NCI-H187 (cell line): ENCODE results near the gene YPEL3.
A peak's percentile ranks its signal among the peaks of the same experiment; 100 is the strongest.
"Not testable (repeated sequence)": the region's sequence is repeated elsewhere in the genome, so short reads cannot be mapped to it uniquely, and the experiment has no call there.

Source experiments
- DNase-seq, 2 experiments: peaks; one replicate each; lab custom pipeline; 2025; lab: John Stamatoyannopoulos, UW

YPEL3 gene

GRCh38 chr16:30116291-30117207 is 20.5 kb upstream of the YPEL3 start:
- no peak for DNase-seq

- no peak for DNase-seq
These were observed 19.2 kb upstream of the YPEL3 start for GRCh38 chr16:30115238-30115637.

- DNase-seq = not testable (repeated sequence)
These were observed 18.8 kb upstream of the YPEL3 start for GRCh38 chr16:30114833-30115232.

- no peak for DNase-seq
These were observed 18.4 kb upstream of the YPEL3 start for GRCh38 chr16:30114411-30114810.

GRCh38 chr16:30113711-30114333 is 17.8 kb upstream of the YPEL3 start:
- no peak for DNase-seq

- no peak for DNase-seq
These were observed 17.2 kb upstream of the YPEL3 start, which contains the start of gene GDPD3 for GRCh38 chr16:30113031-30113710. Gene GDPD3, minus strand, starts transcription at chr16:30113537. Its CDS starts 59 bp downstream, at chr16:30113478.

- no peak for DNase-seq
These were observed 16.4 kb upstream of the YPEL3 start for GRCh38 chr16:30112197-30113030.

GRCh38 chr16:30110661-30111060 is 14.6 kb upstream of the YPEL3 start:
- no peak for DNase-seq

GRCh38 chr16:30108059-30108850 is 12.2 kb upstream of the YPEL3 start:
- DNase-seq = no peak

- no peak for DNase-seq
These were observed 8.5 kb upstream of the YPEL3 start for GRCh38 chr16:30104492-30104891.

- DNase-seq = no peak
These were observed 8.1 kb upstream of the YPEL3 start for GRCh38 chr16:30104090-30104489.

- no peak for DNase-seq
These were observed 1.0 kb upstream of the YPEL3 start for GRCh38 chr16:30096862-30097563.

GRCh38 chr16:30095166-30096078 is 591 bp downstream of the YPEL3 start:
- no peak for DNase-seq

GRCh38 chr16:30094541-30095165 is 1.4 kb downstream of the YPEL3 start:
- DNase-seq = no peak

GRCh38 chr16:30092373-30093010 is 3.5 kb downstream of the YPEL3 start:
- peak in 1 of 2 experiments; percentile 23 for DNase-seq

- DNase-seq = peak; percentile 23 to 69
These were observed 4.3 kb downstream of the YPEL3 start, which contains the start of gene TBX6 for GRCh38 chr16:30091474-30092372. Gene TBX6, minus strand, starts transcription at chr16:30091924. Its CDS starts 731 bp downstream, at chr16:30091193.
